HG03520 (cell line): Measurements from ENCODE around the gene CTCF.

Experiments
- ATAC-seq: cut with Tn5 transposase; IDR thresholded peaks from one replicate; pipeline ENCODE4 v1.9.1; 2021; ENCODE audit warnings: mild to moderate bottlenecking, moderate library complexity; ENCODE audit not compliant: unreplicated experiment

The CTCF gene

DNA sequence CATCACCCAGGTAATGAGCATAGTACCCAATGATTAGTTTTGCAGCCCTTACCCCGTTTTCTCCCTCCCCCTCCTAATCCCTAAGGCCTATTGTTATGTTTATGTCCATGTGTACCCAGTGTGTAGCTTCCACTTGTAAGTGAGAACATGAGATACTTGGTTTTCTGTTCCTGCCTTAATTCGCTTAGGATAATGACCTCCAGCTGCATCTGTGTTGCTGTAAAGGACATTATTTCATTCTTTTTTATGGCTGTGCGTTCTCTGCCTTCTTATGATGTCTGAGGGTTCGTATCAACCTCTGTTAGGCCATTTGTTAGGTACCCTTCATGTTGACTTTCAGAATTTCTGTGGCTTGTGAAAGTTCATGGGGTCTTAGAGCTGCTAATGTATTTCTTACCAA lies 31.0 kb downstream of the CTCF start:
- no peak for ATAC-seq

DNA sequence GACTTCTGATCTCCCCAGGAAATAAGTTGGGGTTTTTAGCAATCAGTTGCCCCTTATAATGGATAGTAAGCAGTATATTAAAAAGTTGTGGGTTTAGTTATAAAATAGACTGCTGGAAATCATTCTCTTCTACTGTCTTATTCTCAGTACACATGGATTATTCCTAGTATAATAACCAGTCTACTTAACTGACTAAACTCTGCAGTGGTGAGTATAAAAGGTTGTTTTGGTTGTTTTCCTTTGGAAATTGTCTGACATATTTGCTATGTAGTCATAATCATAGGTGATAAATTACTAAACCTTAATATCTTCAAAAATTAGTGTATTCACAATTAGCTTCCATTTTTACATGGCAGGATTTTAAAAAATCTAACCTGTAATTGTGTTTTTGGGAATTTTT lies 31.4 kb downstream of the CTCF start:
- ATAC-seq: no peak

DNA sequence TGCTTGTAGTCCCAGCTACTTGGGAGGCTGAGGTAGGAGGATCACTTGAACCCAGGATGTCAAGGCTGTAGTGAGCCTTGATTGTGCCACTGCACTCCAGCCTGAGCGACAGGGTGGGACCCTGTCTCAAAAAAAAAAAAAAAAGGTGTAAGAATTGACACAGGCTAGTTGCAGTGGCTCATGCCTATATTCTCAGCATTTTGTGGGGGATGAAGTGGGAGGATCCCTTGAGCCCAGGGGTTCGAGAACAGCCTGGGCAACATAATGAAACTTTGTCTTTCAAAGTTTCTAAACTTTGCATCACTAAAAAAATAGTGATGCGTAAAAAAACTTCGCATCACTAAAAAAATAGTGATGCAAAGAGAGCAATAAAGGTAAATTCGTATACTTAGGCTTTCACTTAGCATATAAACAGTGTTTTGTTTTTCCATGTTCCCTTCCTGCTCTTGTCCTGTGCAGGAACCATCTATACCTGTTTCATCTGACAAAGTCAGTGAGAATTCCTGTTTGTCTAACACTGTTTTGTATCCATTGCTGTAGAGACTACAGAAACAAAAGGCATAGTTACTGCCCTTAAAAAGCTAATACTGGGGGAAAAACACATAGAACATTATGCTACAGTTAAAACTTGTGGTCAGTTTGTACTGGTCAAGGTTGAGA lies 32.1 kb downstream of the CTCF start:
- no peak for ATAC-seq

DNA sequence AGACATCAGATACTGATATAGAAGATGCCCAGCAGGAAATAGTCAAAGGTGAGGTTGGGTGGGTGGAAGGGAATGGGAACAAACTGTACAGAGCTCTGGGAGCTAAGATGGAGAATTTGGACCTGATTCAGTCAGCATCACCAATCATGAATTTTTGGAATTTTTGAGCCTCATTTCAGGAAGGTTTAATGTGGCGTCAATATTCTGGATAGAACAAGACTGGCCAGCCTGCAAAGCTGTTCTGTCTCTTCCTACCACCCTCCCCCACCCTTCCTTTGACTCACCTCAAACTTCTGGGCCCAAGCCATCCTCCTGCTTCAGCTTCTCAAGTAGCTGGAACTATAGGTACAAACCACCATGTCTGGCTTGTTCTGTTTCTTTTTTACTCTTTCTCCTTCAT lies 32.6 kb downstream of the CTCF start:
- ATAC-seq: no peak

DNA sequence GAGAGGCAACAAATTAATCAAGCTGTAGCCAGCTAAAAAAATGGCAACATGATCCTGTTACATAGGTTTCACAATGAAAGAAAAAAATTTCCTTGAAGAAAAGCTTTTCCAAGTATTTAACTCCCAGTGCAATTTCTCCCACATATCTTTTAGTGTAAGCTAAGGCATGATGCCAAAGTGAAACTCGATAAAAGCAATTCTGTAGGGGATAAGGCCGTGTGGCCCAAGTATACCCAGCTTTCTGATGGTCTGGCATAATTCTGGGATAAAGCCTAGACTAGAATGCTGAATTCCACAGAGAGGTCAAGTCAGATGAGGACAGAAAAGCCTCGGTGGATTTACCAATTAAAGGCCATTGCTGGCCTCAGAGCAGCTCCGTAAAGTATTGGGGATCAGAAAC lies 36.2 kb downstream of the CTCF start:
- no peak for ATAC-seq

DNA sequence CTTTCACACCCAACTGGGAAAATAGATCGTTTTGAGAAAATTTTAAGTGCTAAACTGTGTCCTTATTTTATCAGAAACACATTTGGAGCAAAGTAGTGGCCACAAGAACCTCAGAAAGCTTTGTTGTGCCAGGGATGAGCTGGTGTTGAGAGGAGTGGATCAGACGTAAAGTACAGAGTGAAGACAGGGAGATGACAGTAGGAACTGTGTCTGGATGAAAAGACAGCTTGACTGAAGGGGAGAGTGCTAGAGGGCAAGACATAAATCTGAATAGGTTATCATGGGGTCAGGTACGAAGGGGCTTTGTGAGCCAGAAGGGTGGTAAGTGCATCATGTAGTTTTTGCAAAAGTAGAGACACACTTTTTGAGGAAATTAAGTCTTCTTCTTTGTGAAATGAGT lies 43.3 kb downstream of the CTCF start:
- no peak for ATAC-seq

DNA sequence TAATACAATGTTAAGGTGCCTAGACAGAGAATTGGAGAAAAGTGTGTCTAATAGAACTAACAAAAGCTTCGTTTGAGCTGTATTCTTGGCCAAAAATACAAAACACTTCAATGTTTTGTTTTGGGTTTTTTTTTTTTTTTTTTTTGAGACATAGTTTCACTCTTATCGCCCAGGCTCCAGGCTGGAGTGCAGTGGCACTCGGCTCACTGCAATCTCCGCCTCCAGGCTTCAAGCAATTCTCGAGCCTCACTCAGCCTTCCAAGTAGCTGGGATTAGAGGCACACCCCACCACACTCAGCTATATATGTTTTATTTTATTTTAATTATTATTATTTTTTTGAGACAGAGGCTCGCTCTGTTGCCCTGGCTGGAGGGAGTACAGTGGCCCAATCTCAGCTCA lies 44.3 kb downstream of the CTCF start:
- no peak for ATAC-seq

DNA sequence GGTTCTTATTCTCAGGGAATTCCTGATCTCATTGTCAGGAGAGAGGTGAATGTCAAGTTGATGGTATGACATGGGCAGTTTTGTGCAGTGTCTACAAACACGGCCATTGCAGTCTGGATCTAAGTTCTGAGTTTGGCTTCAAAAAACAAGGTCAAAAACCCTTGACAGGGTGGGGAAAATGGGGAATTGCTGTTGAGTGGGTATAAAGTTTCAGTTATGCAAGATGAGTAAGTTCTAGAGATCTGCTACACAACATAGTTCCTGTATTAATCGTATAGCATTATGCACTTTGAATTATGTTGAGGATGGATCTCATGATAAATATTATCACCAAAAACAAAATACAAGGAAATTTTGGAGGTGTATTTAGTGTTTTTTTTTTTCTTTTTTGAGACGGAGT lies 46.0 kb downstream of the CTCF start:
- ATAC-seq: no peak

DNA sequence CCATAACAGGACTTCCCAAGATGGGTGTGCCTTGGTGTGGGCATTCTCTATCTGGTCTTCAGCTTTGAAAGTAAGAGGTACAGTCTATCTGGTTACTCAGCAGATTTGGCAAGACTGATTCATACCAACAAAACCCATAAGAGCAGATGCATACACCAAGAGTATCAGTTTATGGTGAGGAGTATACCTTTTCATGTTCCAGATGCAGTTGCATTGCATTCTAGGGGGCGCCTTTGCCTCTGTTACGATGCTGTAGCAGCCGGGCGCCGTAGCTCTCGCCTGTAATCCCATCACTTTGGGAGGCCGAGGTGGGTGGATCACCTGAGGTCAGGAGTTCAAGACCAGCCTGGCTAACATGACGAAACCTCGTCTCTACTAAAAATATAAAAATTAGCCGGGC lies 51.5 kb downstream of the CTCF start:
- ATAC-seq: no peak

DNA sequence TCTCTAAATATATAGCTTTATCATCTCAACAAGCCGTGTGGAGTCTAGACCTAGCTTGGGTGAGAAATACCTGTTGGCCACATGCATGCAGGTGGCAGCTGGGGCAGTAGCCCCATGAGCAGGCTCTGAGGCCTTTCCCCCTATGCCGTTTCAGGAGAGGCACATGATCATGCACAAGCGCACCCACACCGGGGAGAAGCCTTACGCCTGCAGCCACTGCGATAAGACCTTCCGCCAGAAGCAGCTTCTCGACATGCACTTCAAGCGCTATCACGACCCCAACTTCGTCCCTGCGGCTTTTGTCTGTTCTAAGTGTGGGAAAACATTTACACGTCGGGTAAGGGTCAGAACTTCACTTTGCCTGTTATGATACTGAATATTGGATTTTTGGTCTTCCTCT lies 65.9 kb downstream of the CTCF start:
- ATAC-seq: no peak

DNA sequence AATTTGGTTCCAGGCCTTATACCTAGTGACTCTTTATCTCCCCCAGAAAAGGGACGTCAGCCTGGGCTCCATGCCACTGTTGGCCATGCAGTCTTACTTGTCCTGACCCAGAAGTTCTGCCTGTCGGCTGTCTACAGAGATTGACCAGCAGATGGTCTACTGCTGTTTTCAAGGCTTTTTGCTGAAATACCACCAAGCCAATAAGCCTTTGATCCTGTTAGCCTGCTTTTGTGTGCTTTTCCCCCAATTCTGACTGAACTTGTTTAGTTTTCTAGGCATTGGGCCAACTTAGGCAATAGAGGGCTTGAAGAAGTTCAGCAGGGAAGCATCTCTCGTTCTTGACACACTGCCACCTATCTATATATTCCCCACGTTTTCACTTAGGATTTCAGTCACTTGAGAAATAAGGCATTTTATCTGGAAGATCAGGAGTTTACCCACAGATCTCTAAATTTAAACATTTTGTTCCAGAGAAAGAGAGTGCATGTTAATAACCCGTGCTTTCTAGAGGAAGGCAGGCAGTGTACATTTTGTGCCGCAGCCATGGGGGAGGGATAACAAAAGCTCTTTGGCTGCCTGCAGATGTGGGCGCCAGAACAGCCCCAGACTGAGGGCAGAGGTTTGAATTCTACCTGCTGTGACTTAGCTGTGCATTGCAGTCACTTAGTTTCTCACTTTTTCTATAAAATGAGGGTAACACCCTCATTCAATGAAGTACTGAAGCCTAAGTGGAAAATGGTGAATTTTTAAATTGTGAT lies 70.3 kb downstream of the CTCF start:
- no peak for ATAC-seq

DNA sequence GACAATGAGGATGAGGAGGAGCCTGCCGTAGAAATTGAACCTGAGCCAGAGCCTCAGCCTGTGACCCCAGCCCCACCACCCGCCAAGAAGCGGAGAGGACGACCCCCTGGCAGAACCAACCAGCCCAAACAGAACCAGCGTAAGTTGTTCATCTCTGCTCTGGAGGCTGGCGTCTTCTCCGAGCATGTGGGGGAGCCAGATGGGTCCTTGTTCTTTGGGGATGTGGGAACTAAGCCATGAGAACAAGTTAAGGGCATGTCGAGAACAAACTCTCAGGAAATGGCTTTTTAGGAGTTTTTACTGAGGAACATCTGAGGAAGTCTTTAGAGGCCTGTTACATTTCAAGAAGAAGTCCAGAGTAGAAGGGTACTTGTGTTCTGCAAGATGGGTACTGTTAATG lies 74.4 kb downstream of the CTCF start:
- ATAC-seq: no peak

DNA sequence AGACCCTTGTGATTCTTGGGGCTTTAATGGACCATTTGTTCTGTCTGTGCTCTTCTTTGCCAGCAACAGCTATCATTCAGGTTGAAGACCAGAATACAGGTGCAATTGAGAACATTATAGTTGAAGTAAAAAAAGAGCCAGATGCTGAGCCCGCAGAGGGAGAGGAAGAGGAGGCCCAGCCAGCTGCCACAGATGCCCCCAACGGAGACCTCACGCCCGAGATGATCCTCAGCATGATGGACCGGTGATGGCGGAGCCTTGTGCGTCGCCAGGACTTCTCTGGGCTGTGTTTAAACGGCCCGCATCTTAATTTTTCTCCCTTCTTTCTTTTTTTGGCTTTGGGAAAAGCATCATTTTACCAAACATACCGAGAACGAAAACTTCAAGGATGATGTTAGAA lies 75.3 kb downstream of the CTCF start:
- ATAC-seq: no peak

DNA sequence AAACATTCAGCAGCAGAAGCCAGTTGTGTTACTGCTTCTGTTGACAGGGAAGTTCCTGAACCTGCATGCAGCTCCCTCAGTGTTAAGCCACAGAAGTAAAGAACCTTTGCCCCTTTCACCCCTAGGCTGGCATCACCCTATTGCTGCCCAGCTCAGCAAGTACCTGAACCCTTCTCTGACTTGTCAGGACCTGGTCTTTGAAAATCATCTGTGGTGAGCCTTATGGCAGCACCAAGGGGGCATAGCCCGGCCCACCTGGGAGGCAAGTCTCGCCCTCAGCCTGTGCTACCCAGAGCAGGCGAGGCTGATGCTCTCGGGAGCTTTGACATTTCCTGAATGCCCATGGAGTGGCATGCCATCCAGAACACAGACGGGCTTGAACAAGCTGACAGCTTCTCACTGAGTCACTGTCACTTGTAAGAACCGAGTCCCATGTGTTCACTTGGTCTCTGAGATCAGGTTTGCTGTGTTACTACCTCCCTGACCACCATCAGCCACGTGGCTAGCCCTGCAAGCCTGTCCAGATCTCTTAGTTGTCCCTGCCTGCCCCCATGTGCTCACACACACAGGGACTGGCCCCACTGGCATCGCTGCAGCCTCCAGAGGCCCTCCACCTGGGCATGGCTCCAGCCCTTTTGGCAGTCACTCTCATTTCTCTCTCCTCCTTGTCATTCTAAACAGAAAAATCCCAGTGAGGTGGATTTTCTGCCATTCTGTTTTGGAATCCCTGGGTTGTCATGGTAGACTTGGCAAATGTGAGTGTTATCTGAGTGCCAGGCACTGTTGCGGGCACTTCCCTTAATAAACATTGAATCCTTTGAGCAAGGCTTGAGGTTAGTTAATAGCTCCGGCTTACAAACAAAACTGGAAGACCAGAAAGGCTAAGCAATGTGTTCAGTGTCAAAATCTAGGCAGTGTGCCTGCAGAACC lies 79.7 kb downstream of the CTCF start:
- no peak for ATAC-seq

DNA sequence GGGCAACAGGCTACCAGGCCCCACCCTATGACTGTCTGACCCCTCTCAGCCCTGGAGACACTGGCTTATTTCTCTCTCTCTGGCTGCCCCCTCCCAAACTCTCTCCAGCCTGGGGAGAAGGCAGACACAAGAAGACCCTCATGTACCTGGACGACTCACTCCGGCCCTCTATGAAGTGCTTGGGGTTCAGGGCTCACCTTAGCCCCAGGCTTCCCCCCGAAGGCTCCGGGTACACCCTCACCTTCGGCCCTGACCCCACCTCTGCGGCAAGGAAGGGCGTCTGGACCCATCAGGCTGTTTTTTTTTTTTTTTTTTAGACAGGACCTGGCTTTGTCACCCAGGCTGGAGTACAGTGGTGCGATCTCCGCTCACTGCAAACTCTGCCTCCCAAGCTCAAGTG lies 81.7 kb downstream of the CTCF start:
- no peak for ATAC-seq

DNA sequence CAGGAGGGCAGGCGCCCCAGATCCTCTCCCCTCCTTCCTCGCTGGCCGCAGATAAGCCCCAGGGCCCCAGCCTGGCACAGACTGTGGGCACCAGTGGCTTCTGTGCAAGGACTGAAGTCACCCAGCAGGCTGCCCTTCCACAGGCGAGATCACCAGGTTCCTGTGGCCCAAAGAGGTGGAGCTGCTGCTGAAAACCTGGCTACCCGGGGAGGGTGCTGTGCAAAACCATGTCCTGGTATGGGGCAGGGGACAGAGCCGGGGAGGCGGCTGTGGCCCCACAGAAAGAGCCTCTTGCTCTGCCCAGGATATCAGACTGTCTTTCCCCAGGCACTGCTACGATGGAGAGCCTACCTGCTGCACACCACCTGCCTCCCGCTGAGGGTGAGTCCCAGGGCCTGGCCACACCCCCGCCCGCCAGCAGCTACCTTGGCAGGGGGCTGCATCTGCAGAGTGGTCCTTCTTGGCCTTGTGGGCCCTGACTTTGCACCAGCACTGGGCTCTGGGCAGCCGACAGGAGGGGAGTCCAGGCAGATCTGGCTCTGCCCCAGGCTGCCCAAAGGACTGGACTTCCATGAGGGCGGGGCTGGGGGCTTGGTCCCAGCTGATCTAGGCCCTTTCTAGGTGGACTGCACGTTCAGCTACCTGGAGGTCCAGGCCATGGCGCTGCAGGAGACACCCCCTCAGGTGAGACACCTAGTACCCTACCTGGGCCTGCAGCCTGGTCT lies 83.2 kb downstream of the CTCF start:
- no peak for ATAC-seq

DNA sequence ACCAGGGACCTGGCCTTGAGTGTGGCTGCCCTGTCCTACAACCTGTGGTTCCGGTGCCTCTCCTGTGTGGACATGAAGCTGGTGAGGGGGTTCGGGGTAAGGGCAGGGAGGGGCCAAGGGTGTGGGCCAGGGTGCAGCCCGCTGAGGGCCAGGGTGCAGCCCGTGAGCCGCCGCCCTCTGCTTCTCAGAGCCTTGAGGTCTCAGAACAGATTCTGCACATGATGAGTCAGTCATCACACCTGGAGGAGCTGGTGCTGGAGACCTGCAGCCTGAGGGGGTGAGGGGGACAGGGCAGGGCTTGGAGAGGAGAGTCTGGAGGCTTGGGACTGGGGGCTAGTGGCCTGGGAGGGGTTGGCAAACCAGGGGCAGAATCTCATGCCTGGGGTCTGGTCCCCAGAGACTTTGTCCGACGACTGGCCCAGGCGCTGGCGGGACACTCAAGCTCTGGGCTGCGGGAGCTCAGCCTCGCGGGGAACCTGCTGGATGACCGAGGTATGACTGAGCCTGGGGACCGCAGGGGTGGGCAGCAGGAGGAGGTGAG lies 84.9 kb downstream of the CTCF start:
- no peak for ATAC-seq

DNA sequence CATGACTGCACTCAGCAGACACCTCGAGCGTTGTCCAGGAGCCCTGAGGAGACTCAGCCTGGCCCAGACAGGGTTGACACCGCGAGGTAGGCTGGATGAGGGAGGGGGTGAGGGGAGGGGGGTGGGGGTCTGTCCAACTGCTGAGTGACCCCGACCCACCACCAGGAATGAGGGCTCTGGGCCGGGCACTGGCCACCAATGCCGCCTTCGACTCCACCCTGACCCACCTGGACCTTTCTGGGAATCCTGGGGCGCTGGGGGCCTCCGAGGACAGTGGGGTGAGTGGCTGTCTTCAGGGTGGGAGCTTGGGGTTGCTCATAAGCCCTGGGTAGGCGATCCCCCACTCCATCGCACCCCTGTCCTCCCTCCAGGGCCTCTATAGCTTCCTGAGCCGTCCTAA lies 85.4 kb downstream of the CTCF start:
- ATAC-seq: no peak

DNA sequence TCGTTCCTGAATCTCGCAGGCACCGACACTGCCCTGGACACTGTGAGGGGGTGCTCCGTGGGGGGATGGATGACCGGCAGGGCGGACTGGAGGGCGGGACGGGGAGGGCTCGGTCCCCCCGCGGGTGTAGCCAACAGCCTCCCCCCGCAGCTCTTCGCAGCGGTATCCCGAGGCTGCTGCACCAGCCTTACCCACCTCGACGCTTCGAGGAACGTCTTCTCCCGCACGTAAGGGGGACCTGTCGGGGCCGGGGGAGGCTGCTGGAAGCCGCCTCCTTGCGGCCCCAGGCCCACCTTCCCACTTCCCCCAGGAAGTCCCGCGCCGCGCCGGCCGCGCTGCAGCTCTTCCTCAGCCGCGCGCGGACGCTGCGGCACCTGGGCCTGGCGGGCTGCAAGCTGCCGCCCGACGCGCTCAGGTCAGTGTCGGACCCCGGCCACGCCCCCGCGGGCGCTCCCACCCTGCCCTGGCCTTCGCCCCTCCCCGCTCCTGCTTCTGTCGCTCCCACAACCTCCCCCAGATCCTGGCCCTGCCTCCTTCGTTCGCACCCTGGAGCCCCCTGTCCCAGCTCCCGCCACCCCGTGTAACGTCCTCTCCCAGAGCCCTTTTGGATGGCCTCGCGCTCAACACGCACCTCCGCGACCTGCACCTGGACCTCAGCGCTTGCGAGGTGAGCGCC lies 85.9 kb downstream of the CTCF start:
- ATAC-seq: no peak

DNA sequence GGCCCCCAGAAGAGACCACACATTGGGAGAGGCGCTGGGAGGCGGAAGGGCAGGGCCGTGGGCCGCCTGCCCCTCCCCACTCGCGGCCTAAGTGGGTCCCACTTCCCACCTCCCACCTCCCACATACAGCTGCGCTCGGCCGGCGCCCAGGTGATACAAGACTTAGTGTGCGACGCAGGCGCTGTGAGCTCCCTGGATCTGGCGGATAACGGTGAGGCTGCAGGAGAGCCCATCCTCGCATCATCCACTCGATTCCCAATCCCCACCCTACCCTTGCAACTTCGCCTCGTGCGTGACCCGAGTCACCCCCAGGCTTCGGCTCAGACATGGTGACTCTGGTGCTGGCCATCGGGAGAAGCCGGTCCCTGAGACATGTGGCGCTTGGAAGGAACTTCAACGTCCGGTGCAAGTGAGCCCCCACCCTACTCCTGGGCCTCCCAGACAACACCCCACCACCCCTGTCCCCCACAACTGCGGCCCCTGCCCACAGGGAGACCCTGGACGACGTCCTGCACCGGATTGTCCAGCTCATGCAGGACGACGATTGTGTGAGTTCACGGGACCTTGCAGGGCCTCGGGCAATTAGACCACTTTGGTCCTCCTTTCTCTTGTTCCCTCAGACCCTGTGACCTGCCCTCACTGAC lies 86.6 kb downstream of the CTCF start:
- ATAC-seq: no peak
